Raji (cell line): ENCODE data around the gene MRPS15.

ENCODE experiments used
- POLR2A ChIP-seq: IDR thresholded peaks from 2 replicates; pipeline ENCODE4 v1.6.1; 2011; ENCODE audit warnings: low read depth, low read length, control low read depth; ENCODE audit not compliant: insufficient read depth

Gene MRPS15

GRCh38 chr1:36448530-36449056, 15.6 kb downstream of the MRPS15 start:
- TF ChIP-seq POLR2A = no peak

GRCh38 chr1:36447450-36447849, 16.7 kb downstream of the MRPS15 start:
- no peak for TF ChIP-seq POLR2A

GRCh38 chr1:36446746-36447145, 17.4 kb downstream of the MRPS15 start:
- TF ChIP-seq POLR2A = no peak

- no peak for TF ChIP-seq POLR2A
Measured at GRCh38 chr1:36446271-36446670, 17.9 kb downstream of the MRPS15 start.

GRCh38 chr1:36443297-36443696, 20.9 kb downstream of the MRPS15 start:
- no peak for TF ChIP-seq POLR2A

GRCh38 chr1:36442337-36442736, 21.8 kb downstream of the MRPS15 start:
- TF ChIP-seq POLR2A = no peak

- TF ChIP-seq POLR2A = no peak
Measured at GRCh38 chr1:36440646-36441045, 23.5 kb downstream of the MRPS15 start.

GRCh38 chr1:36440044-36440443, 24.1 kb downstream of the MRPS15 start:
- TF ChIP-seq POLR2A = no peak

- no peak for TF ChIP-seq POLR2A
Measured at GRCh38 chr1:36438715-36439114, 25.5 kb downstream of the MRPS15 start.

GRCh38 chr1:36436821-36437220, 27.4 kb downstream of the MRPS15 start:
- no peak for TF ChIP-seq POLR2A

- TF ChIP-seq POLR2A = no peak
Measured at GRCh38 chr1:36433102-36433501, 31.1 kb downstream of the MRPS15 start.

GRCh38 chr1:36432616-36433015, 31.6 kb downstream of the MRPS15 start:
- no peak for TF ChIP-seq POLR2A

- no peak for TF ChIP-seq POLR2A
Measured at GRCh38 chr1:36425791-36426190, 38.4 kb downstream of the MRPS15 start.

- TF ChIP-seq POLR2A = no peak
Measured at GRCh38 chr1:36421649-36422048, 42.5 kb downstream of the MRPS15 start.

GRCh38 chr1:36420836-36421317, 43.3 kb downstream of the MRPS15 start:
- no peak for TF ChIP-seq POLR2A

- no peak for TF ChIP-seq POLR2A
Measured at GRCh38 chr1:36420409-36420808, 43.8 kb downstream of the MRPS15 start.

GRCh38 chr1:36419569-36419968, 44.6 kb downstream of the MRPS15 start:
- TF ChIP-seq POLR2A = no peak
